MCF 10A (cell line): ENCODE results near the gene SGTA. TPM values are rescaled to one million over a fixed set of nuclear protein-coding genes. Genes with fewer than 3 reads are reported as not detected.

Source experiments
- BruUV-seq: library from RNA; stranded (reverse); fragments of 400-500 nt; replicated peaks from 2 replicates; lab custom pipeline; 2021; lab: Mats Ljungman, UMichigan
- CTCF ChIA-PET: fragments of 300-600 bp; sonication (Branson Sonifier 250); formaldehyde crosslinking; extraction: SDS; loops from one replicate; lab custom pipeline; 2021; ENCODE audit warnings: antibody characterized with exemption, inconsistent platforms; lab: Yijun Ruan, JAX
- POLR2A ChIA-PET: fragments of 300-600, 350-650 bp; sonication (Branson Sonifier 250); formaldehyde crosslinking; extraction: SDS; loops from one replicate; lab custom pipeline; 2020; ENCODE audit warnings: antibody characterized with exemption, inconsistent platforms; lab: Yijun Ruan, JAX
- DNase-seq: peaks from one replicate; pipeline ENCODE4 v3.0.0-alpha.2; 2018; ENCODE audit not compliant: unreplicated experiment
- H3K27ac Mint-ChIP-seq: one replicate; pipeline ENCODE4 v1.8.0; 2022; ENCODE audit warnings: mild to moderate bottlenecking, low read depth, mixed read lengths; ENCODE audit not compliant: unreplicated experiment
- H3K27me3 Mint-ChIP-seq: one replicate; pipeline ENCODE4 v1.8.0; 2022; ENCODE audit warnings: mixed read lengths; ENCODE audit not compliant: insufficient read depth, unreplicated experiment
- H3K36me3 Mint-ChIP-seq: one replicate; pipeline ENCODE4 v1.8.0; 2022; ENCODE audit warnings: mild to moderate bottlenecking, moderate library complexity, mixed read lengths; ENCODE audit not compliant: insufficient read depth, unreplicated experiment
- H3K4me1 Mint-ChIP-seq: one replicate; pipeline ENCODE4 v1.8.0; 2022; ENCODE audit warnings: mixed read lengths; ENCODE audit not compliant: insufficient read depth, unreplicated experiment
- H3K4me3 Mint-ChIP-seq: one replicate; pipeline ENCODE4 v1.8.0; 2022; ENCODE audit warnings: mild to moderate bottlenecking, moderate library complexity, mixed read lengths; ENCODE audit not compliant: unreplicated experiment
- H3K9me3 Mint-ChIP-seq: one replicate; pipeline ENCODE4 v1.8.0; 2022; ENCODE audit warnings: mixed read lengths; ENCODE audit not compliant: unreplicated experiment
- intact Hi-C: fragments of 100-400 bp; cut with micrococcal nuclease; formaldehyde crosslinking; loops from 2 replicates; pipeline ENCODE4 v1.14.1; 2022
- total RNA-seq: library from RNA; stranded (reverse); gene quantifications from 2 replicates; pipeline ENCODE4 v1.2.3, GENCODE V29; 2022
- TF ChIP-seq, protein P1 (sequence below): fragments of 200-600 bp; IDR thresholded peaks from one replicate; pipeline ENCODE4 v1.8.0; 2022; ENCODE audit warnings: antibody characterized with exemption, mild to moderate bottlenecking; ENCODE audit not compliant: unreplicated experiment

The SGTA gene
- total RNA-seq, 1 experiment from 2014 or later = 66.6 TPM

DNA sequence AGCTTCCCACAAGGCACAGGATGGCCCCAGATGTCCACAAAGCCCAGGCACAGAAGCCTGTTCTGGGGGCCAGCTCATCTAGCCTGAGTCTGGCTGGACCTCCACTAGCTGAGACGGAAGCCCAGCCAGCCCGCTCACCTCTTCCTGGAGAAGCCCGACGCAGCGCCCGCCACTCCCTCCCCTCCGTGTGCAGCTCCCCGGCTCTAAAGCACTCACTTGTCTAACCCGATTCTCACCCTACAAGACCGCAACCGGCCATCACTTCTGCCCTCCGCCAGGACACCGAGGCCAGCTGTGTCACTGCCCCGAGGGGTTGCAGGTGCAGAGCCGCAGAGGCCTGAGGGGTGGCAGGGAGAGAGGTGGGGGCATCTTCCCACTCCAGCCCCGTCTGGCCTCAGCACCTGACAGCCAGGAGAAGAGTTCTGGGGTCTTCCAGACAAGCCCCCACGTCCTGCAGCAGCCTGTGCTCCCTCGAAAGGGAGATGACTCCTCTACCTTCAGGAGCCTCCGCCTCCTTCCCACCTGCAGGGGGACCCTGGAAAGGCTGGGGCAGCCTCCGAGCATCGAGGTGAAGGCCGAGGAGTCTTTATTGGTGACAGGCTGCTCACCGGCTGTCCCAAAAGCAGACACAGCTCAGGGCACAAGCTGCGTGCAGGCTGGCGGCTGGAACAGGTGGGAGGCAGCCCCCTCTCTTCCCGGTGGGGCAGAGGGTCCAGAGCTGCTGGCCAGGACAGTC is 56.0 kb downstream of the SGTA start:
- BruUV-seq = no TSS peak
- ChIA-PET CTCF (interaction anchor here (0.7 to 0.8 kb wide), 2 partner anchors 24 to 78 kb away, joined by 3 to 5 read pairs; no protein-coding TSS in a partner anchor), POLR2A (interaction anchor here (1.1 to 1.5 kb wide), 3 partner anchors 12 to 116 kb away, joined by 3 to 4 read pairs (median 4); partner anchors contain the start of gene SGTA)
- H3K36me3 Mint-ChIP-seq = peaks cover 5% of the 10 kb centered on the region
- intact Hi-C loops = no loop called here
- no peak overlapping the region for H3K27ac Mint-ChIP-seq
- DNase-seq = no peak
- no peaks in the 10 kb centered on the region for H3K9me3 Mint-ChIP-seq
- H3K27me3 Mint-ChIP-seq = no peaks in the 10 kb centered on the region
- H3K4me1 Mint-ChIP-seq = peaks cover 11% of the 10 kb centered on the region
- TF ChIP-seq, protein P1, sequence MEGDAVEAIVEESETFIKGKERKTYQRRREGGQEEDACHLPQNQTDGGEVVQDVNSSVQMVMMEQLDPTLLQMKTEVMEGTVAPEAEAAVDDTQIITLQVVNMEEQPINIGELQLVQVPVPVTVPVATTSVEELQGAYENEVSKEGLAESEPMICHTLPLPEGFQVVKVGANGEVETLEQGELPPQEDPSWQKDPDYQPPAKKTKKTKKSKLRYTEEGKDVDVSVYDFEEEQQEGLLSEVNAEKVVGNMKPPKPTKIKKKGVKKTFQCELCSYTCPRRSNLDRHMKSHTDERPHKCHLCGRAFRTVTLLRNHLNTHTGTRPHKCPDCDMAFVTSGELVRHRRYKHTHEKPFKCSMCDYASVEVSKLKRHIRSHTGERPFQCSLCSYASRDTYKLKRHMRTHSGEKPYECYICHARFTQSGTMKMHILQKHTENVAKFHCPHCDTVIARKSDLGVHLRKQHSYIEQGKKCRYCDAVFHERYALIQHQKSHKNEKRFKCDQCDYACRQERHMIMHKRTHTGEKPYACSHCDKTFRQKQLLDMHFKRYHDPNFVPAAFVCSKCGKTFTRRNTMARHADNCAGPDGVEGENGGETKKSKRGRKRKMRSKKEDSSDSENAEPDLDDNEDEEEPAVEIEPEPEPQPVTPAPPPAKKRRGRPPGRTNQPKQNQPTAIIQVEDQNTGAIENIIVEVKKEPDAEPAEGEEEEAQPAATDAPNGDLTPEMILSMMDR = no peak
- H3K4me3 Mint-ChIP-seq = no peak overlapping the region

DNA sequence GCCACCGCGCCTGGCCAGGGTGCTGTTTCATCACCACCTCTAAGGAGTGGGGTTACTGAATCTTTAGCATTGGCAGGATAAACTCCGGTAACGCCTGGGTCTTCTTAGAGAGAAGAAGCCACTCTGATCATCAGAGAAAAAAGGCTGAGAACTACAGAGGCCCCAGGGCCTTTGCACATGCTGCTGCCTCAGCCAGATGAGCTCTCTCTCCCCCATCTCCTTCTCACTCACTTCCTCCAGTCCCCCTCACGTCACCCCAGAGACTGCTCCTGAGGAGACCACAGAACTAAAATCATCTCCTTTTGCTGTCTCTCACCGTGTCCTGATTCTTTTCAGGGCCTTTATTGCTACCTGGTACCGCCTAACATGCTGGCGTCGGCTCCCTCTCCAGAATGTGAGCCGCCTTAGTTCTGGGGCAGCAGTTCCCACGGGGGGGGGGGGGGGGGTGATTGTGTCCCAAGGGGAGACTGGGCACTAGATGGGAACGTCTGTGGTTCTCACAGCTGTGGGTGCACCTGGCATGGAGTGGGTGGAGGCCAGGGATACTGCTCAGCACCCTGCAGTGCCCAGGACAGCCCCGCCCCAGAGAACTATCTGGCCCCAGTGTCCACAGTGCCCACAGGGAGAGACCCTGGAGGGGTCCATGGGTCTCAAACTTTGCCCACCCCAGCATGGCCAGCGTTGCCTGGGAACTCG is 56.8 kb downstream of the SGTA start:
- CTCF ChIA-PET = interaction anchor here (0.8 kb wide), 1 partner anchor 22 kb away, joined by 5 read pairs; no protein-coding TSS in a partner anchor
- no TSS peak for BruUV-seq
- no peaks in the 10 kb centered on the region for H3K27me3 Mint-ChIP-seq

DNA sequence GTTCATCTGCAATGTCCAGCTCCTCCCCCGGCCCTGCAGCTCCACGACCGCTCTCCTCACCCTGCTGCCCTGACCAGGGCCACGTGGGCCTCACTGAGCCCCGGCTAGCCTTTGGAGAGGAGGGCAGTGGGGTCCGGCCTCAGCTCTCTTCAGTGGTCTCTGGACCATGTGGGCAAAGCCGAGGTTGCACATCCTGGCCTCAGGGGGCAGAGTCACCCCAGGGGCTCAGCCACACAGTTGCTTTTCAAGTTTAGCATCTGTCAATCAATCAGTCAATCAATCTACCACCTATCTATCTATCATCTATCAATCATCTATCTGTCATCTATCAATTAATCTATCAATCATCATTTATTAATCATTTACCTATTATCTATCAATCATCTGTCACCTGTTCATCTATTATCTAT is 58.9 kb downstream of the SGTA start:
- Mint-ChIP-seq H3K27ac (no peak overlapping the region), H3K9me3 (no peaks in the 10 kb centered on the region), H3K4me3 (no peak overlapping the region), H3K27me3 (no peaks in the 10 kb centered on the region), H3K4me1 (peaks cover 11% of the 10 kb centered on the region), H3K36me3 (peaks cover 5% of the 10 kb centered on the region)
- intact Hi-C loops = no loop called here
- no peak for DNase-seq
- no TSS peak for BruUV-seq
- TF ChIP-seq, protein P1 = no peak
- POLR2A ChIA-PET = interaction anchor here (1.1 kb wide), 1 partner anchor 12 kb away, joined by 3 read pairs; no protein-coding TSS in a partner anchor
- CTCF ChIA-PET = interaction anchor here (0.7 kb wide), 1 partner anchor 76 kb away, joined by 4 read pairs; no protein-coding TSS in a partner anchor

More for the DNA sequence above, 56.8 kb downstream of the SGTA start:
- POLR2A ChIA-PET = interaction anchor here (0.6 to 1.5 kb wide), 2 partner anchors 13 kb away, joined by 3 to 4 read pairs; no protein-coding TSS in a partner anchor
- intact Hi-C loops = no loop called here
- Mint-ChIP-seq H3K27ac (no peak overlapping the region), H3K9me3 (no peaks in the 10 kb centered on the region), H3K4me3 (no peak overlapping the region), H3K4me1 (peaks cover 11% of the 10 kb centered on the region), H3K36me3 (peaks cover 5% of the 10 kb centered on the region)
- TF ChIP-seq, protein P1 = no peak
- no peak for DNase-seq

DNA sequence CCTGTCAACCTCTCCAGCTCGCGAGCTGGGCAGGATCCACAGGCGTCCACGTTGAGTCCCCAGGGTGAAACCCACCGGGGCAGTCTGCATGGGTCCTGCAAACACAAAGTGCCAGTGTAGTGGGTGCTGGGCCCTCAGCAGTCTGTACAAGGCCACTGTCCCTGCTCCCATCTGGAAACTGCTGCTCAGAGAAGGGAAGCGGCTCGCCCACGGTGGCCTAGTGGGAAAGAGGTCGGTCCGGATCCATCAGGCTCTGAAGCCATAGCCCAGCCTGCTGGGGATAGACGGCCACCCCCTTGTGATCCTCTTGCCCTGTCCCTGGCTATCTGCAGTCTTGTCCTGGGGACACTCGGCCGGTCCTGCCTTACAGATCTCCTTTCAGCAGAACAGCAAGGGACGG is 59.3 kb downstream of the SGTA start:
- H3K9me3 Mint-ChIP-seq = no peaks in the 10 kb centered on the region
- H3K27ac Mint-ChIP-seq = no peak overlapping the region
- no TSS peak for BruUV-seq
- DNase-seq = no peak
- peaks cover 3% of the 10 kb centered on the region for H3K36me3 Mint-ChIP-seq
- H3K4me3 Mint-ChIP-seq = no peak overlapping the region
- H3K27me3 Mint-ChIP-seq = no peaks in the 10 kb centered on the region
- TF ChIP-seq, protein P1 = no peak
- ChIA-PET POLR2A (interaction anchor here (1.1 kb wide), 2 partner anchors 13 to 15 kb away, joined by 3 to 4 read pairs; no protein-coding TSS in a partner anchor), CTCF (interaction anchor here (0.6 to 0.7 kb wide), 2 partner anchors 12 to 74 kb away, joined by 3 read pairs; no protein-coding TSS in a partner anchor)
- intact Hi-C loops = no loop called here
- H3K4me1 Mint-ChIP-seq = peaks cover 11% of the 10 kb centered on the region
